Thoracic aorta (tissue), 2 donors: ENCODE results near the gene LRRC46. TPM values are rescaled to one million over a fixed set of nuclear protein-coding genes. Genes with fewer than 3 reads are reported as not detected.

Experiments
- ATAC-seq: fragments of 150-250 bp; one replicate; pipeline ENCODE4 v1.8.0; 2017; ENCODE audit warnings: low read depth; ENCODE audit not compliant: insufficient number of reproducible peaks, low FRiP score
- DNase-seq: peaks from one replicate; pipeline ENCODE4 v3.0.0-alpha.2; 2020; ENCODE audit warnings: low spot score
- H3K27ac ChIP-seq, 2 donors: fragments of 200-600 bp; sonication (generic); 1 replicate in 1 of 2; 2 replicates in 1 of 2; pipeline ENCODE4 v1.5.1; 2016; ENCODE audit warnings: mild to moderate bottlenecking in 2 of 2, moderate library complexity in 2 of 2
- H3K27me3 ChIP-seq: fragments of 200-600 bp; sonication (generic); replicated peaks from 2 replicates; pipeline ENCODE4 v1.6.0; 2016; ENCODE audit warnings: mild to moderate bottlenecking; ENCODE audit not compliant: insufficient read depth
- H3K36me3 ChIP-seq: fragments of 200-600 bp; sonication (generic); one replicate; pipeline ENCODE4 v1.5.1; 2016
- H3K4me1 ChIP-seq, 2 donors: fragments of 200-600 bp; sonication (generic); 1 replicate in 1 of 2; 2 replicates in 1 of 2; pipeline versions ENCODE4 v1.5.1 to v1.6.0; 2016; ENCODE audit warnings: low read depth in 2 of 2, mild to moderate bottlenecking in 1 of 2; ENCODE audit not compliant: control insufficient read depth in 1 of 2
- H3K4me3 ChIP-seq: fragments of 200-600 bp; sonication (generic); 2 replicates; pipeline ENCODE4 v1.5.1; 2016; ENCODE audit warnings: mild to moderate bottlenecking
- H3K9me3 ChIP-seq: fragments of 200-600 bp; sonication (generic); 2 replicates; pipeline ENCODE4 v1.5.1; 2016
- total RNA-seq, 2 donors: library from RNA; depleted of rRNA; stranded (reverse); fragments of >200 nt; gene quantifications; one replicate each; pipeline versions ENCODE4 v1.1.0 to v1.2.3, GENCODE V29; 2016
- TF ChIP-seq, protein P1 (sequence below): fragments of 200-600 bp; sonication (generic); IDR thresholded peaks from one replicate; pipeline ENCODE4 v1.5.1; 2019; ENCODE audit warnings: antibody characterized with exemption

The LRRC46 gene
- total RNA-seq, 2 donors from 2014 or later, result 0.42 TPM; not detected in 1

DNA sequence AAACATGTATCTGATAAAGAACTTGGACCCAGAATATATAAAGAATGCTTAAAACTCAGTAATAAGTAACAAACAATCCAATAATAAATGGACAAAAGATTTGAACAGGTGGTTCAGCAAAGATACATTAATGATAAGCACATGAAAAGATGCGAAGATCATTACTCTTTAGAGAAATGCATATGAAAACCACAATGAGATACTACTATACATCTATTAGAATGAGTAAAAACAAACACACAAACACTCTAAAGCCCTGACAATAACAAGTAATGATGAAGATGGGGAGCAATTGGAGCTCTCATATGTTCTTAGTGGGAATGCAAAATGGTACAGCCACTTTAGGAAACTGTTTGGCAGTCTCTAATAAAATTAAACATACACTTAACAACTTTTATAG, 39.0 kb upstream of the LRRC46 start:
- ATAC-seq, result no peak
- Histone ChIP-seq H3K27ac (no peak overlapping the region), H3K27me3 (peaks cover 15% of the 10 kb centered on the region), H3K36me3 (no peaks in the 10 kb centered on the region), H3K4me1 (peaks cover 2 to 10% of the 10 kb centered on the region in 2 donors), H3K4me3 (no peak overlapping the region), H3K9me3 (no peaks in the 10 kb centered on the region)
- DNase-seq, result no peak
- TF ChIP-seq, protein P1, sequence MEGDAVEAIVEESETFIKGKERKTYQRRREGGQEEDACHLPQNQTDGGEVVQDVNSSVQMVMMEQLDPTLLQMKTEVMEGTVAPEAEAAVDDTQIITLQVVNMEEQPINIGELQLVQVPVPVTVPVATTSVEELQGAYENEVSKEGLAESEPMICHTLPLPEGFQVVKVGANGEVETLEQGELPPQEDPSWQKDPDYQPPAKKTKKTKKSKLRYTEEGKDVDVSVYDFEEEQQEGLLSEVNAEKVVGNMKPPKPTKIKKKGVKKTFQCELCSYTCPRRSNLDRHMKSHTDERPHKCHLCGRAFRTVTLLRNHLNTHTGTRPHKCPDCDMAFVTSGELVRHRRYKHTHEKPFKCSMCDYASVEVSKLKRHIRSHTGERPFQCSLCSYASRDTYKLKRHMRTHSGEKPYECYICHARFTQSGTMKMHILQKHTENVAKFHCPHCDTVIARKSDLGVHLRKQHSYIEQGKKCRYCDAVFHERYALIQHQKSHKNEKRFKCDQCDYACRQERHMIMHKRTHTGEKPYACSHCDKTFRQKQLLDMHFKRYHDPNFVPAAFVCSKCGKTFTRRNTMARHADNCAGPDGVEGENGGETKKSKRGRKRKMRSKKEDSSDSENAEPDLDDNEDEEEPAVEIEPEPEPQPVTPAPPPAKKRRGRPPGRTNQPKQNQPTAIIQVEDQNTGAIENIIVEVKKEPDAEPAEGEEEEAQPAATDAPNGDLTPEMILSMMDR, result no peak

DNA sequence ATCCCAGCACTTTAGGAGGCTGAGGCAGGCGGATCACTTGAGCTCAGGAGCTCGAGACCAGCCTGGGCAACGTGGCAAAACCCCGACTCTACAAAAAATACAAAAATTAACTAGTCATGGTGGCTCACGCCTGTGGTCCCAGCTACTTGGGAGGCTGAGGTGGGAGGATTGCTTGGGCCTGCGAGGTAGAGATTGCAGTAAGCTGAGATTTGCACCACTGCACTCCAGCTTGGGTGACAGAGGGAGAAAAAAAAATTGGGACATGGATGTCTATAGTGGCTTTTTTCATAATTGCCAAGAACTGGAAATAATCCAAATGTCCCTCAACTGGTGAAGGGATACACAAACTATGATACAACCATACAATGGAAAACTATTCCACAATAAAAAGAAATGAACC, 38.5 kb upstream of the LRRC46 start:
- peaks cover 15% of the 10 kb centered on the region for H3K27me3 ChIP-seq
- no peaks in the 10 kb centered on the region for H3K9me3 ChIP-seq
- H3K4me3 ChIP-seq, result no peak overlapping the region
- DNase-seq (no peak), ATAC-seq (no peak)
- TF ChIP-seq, protein P1, result no peak
- H3K27ac ChIP-seq, result no peak overlapping the region
- peaks cover 2 to 10% of the 10 kb centered on the region in 2 donors for H3K4me1 ChIP-seq
- no peaks in the 10 kb centered on the region for H3K36me3 ChIP-seq

DNA sequence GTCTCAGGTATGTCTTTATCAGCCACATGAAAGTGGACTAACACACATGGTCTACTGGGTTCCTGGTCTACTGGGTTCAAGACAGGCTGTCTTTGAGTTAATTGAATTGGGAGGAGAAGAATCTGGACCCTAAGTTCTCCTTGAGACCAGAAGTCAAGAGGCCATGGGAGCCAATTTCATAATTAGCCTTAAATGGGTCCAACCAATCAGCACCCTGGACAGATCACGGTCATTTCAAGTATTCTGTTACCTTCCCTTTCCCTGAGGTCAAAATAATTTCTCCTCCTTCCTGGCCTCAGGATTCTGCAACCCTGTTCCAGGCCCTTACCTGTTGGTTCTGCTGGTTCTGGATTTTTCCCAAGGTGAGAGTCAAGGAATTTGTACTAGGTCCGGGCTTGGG, 33.7 kb upstream of the LRRC46 start:
- Histone ChIP-seq H3K36me3 (no peaks in the 10 kb centered on the region), H3K27ac (no peak overlapping the region), H3K4me1 (no peaks in the 10 kb centered on the region), H3K27me3 (no peaks in the 10 kb centered on the region), H3K9me3 (no peaks in the 10 kb centered on the region), H3K4me3 (no peak overlapping the region)
- ATAC-seq (no peak), DNase-seq (no peak)
- TF ChIP-seq, protein P1, result no peak

DNA sequence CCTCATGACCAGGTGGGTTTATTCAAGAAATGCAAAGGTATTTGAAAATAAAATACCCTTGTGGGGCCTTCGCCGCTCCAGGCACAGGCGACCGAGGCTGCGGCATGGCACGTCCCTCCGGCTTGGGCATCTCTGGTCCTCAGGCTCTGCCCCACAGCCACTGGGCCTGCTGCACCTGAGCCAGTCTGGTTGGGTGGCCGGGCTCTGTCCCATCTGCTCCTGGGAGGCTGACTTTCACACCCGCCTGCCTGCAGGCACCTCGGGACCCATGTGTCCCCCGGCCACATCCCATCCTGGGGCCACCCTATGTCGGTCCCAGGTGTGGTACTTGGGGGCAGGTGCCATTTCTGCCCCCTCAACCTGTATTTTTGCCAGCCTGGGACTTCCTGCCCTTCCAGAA, 30.8 kb upstream of the LRRC46 start:
- H3K27me3 ChIP-seq, result no peaks in the 10 kb centered on the region
- no peak for ATAC-seq
- TF ChIP-seq, protein P1, result no peak
- H3K27ac ChIP-seq, result no peak overlapping the region
- no peaks in the 10 kb centered on the region for H3K36me3 ChIP-seq
- DNase-seq, result no peak
- H3K9me3 ChIP-seq, result no peaks in the 10 kb centered on the region
- H3K4me3 ChIP-seq, result no peak overlapping the region
- H3K4me1 ChIP-seq, result peaks cover 0 to 11% of the 10 kb centered on the region in 2 donors

DNA sequence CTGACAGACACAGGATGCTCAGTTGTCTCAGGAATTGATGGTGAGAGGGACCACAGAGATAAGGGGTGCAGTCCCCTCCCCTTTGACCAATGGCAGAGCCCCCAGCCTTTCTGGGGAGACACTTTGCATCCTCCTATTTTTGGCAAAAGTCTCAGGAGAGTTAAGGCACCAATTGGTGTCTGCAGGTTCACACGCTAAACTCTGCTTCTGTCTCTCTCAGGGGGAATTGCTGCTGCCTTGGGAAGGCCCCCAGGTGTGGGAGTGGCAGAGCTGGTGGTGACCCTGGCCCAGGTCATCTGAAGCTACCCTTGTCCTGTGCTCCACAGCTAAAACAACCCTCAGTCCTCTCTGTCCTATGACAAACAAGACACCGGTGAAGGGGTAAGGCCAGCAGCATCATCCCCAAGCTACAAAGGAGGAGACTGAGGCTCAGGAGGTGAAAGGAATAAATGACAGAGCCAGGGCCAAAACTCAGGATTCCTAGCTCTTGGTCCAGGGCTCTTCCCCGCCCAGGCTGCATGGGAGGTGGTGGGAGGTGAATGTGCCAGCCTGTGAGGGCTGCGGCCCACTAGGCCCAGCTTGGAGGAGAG, 30.2 kb upstream of the LRRC46 start:
- peaks cover 0 to 15% of the 10 kb centered on the region in 2 donors for H3K4me1 ChIP-seq
- TF ChIP-seq, protein P1, result no peak
- no peaks in the 10 kb centered on the region for H3K9me3 ChIP-seq
- H3K4me3 ChIP-seq, result no peak overlapping the region
- H3K36me3 ChIP-seq, result no peaks in the 10 kb centered on the region
- DNase-seq, result no peak
- H3K27ac ChIP-seq, result no peak overlapping the region
- no peak for ATAC-seq
- no peaks in the 10 kb centered on the region for H3K27me3 ChIP-seq
